NCI-H146 treated with DMSO at 0.1 percent for 48 hours (cell line): ENCODE results near the gene PPP4R2.
A peak's percentile ranks its signal among the peaks of the same experiment; 100 is the strongest.

ENCODE experiments used
- DNase-seq: peaks from one replicate; lab custom pipeline; 2025; ENCODE audit not compliant: unreplicated experiment; lab: John Stamatoyannopoulos, UW

The PPP4R2 gene

GRCh38 chr3:72996473-72997333, at the start of gene PPP4R2:
Gene PPP4R2 (plus strand): TSS chr3:72996811. CDS start chr3:72997038, 227 bp downstream.
- DNase-seq: peak; percentile 51

- DNase-seq: no peak
Observed at GRCh38 chr3:72947715-72948490, 48.7 kb upstream of the PPP4R2 start.

GRCh38 chr3:72949016-72949415, 47.6 kb upstream of the PPP4R2 start:
- no peak for DNase-seq

GRCh38 chr3:72950372-72950771, 46.2 kb upstream of the PPP4R2 start:
- no peak for DNase-seq

GRCh38 chr3:72950801-72951200, 45.8 kb upstream of the PPP4R2 start:
- DNase-seq: no peak

GRCh38 chr3:72951259-72951722, 45.3 kb upstream of the PPP4R2 start:
- DNase-seq: no peak

- DNase-seq: no peak
Observed at GRCh38 chr3:72953325-72953956, 43.2 kb upstream of the PPP4R2 start.

- no peak for DNase-seq
Observed at GRCh38 chr3:72957297-72957696, 39.3 kb upstream of the PPP4R2 start.

- DNase-seq: no peak
Observed at GRCh38 chr3:72959336-72959735, 37.3 kb upstream of the PPP4R2 start.

- no peak for DNase-seq
Observed at GRCh38 chr3:72960812-72961518, 35.6 kb upstream of the PPP4R2 start.

GRCh38 chr3:72961752-72962151, 34.9 kb upstream of the PPP4R2 start:
- DNase-seq: no peak

- DNase-seq: no peak
Observed at GRCh38 chr3:72962317-72962716, 34.3 kb upstream of the PPP4R2 start.

- DNase-seq: no peak
Observed at GRCh38 chr3:72964633-72965032, 32.0 kb upstream of the PPP4R2 start.

- DNase-seq: no peak
Observed at GRCh38 chr3:72968266-72968664, 28.3 kb upstream of the PPP4R2 start.

- no peak for DNase-seq
Observed at GRCh38 chr3:72969766-72970165, 26.8 kb upstream of the PPP4R2 start.

- no peak for DNase-seq
Observed at GRCh38 chr3:72970942-72971341, 25.7 kb upstream of the PPP4R2 start.

- DNase-seq: no peak
Observed at GRCh38 chr3:72972706-72973030, 23.9 kb upstream of the PPP4R2 start.

- DNase-seq: no peak
Observed at GRCh38 chr3:72973031-72973723, 23.4 kb upstream of the PPP4R2 start.

GRCh38 chr3:72973786-72974185, 22.8 kb upstream of the PPP4R2 start:
- no peak for DNase-seq

GRCh38 chr3:72974956-72975355, 21.7 kb upstream of the PPP4R2 start:
- DNase-seq: no peak
